Esophagus muscularis mucosa (tissue), 4 donors: ENCODE data around the gene ZNF322. TPM values are rescaled to one million over a fixed set of nuclear protein-coding genes. Genes with fewer than 3 reads are reported as not detected.

ENCODE experiments used
- DNase-seq: peaks from one replicate; pipeline ENCODE4 v3.0.0-alpha.2; 2017; ENCODE audit errors: extremely low spot score
- H3K27ac ChIP-seq, 4 donors: fragments of 200-600 bp; sonication (generic); replicated peaks in 1 of 4; 1 replicate in 3 of 4; 2 replicates in 1 of 4; pipeline ENCODE4 v1.5.1; 2016 to 2019; ENCODE audit warnings: mild to moderate bottlenecking in 1 of 4
- H3K27me3 ChIP-seq, 4 donors: fragments of 200-600 bp; sonication (generic); one replicate each; pipeline versions ENCODE4 v1.5.1 to v1.6.0; 2016 to 2019
- H3K36me3 ChIP-seq, 4 donors: fragments of 200-600 bp; sonication (generic); one replicate each; pipeline ENCODE4 v1.5.1; 2016 to 2019
- H3K4me1 ChIP-seq, 4 donors: fragments of 200-600 bp; sonication (generic); one replicate each; pipeline ENCODE4 v1.5.1; 2016 to 2019
- H3K4me3 ChIP-seq, 4 donors: fragments of 200-600 bp; sonication (generic); 1 replicate in 2 of 4; 2 replicates in 2 of 4; pipeline ENCODE4 v1.5.1; 2016 to 2019; ENCODE audit warnings: mild to moderate bottlenecking in 4 of 4, moderate library complexity in 1 of 4
- H3K9me3 ChIP-seq, 4 donors: fragments of 200-600 bp; sonication (generic); 1 replicate in 3 of 4; 2 replicates in 1 of 4; pipeline ENCODE4 v1.5.1; 2016 to 2019
- EP300 ChIP-seq: sonication (generic); formaldehyde crosslinking; IDR thresholded peaks from one replicate; pipeline ENCODE4 v1.6.1; 2017; ENCODE audit warnings: antibody characterized with exemption
- POLR2A ChIP-seq: fragments of 450-650 bp; IDR thresholded peaks from one replicate; pipeline ENCODE4 v1.6.1; 2017; ENCODE audit warnings: antibody characterized with exemption, moderate library complexity, mild to moderate bottlenecking, low read depth
- POLR2AphosphoS5 ChIP-seq, 2 donors: sonication (generic); formaldehyde crosslinking; IDR thresholded peaks; one replicate each; pipeline ENCODE4 v1.6.1; 2017; ENCODE audit warnings: antibody characterized with exemption in 2 of 2
- WGBS: methylation state at CpG from one replicate; pipeline ENCODE4 v1.1.5; 2018; 5-methylcytosine and 5-hydroxymethylcytosine counted together
- intact Hi-C: fragments of 100-400 bp; cut with DNase I; formaldehyde crosslinking; loops from one replicate; pipeline ENCODE4 v1.15.1; 2023
- total RNA-seq, 4 donors: library from RNA; depleted of rRNA; stranded (reverse); fragments of >200 nt; gene quantifications; one replicate each; pipeline versions ENCODE4 v1.1.0 to v1.2.1, GENCODE V29; 2016
- TF ChIP-seq, protein P1 (sequence below), 3 experiments: fragments of 200-600 bp in 2 of 3; fragments of 450-650 bp in 1 of 3; sonication (generic) in 2 of 3; IDR thresholded peaks; one replicate each; pipeline ENCODE4 v1.5.1; 2017 to 2019; ENCODE audit warnings: antibody characterized with exemption in 3 of 3, mild to moderate bottlenecking in 2 of 3, moderate library complexity in 1 of 3

Gene ZNF322
- total RNA-seq, 4 donors from 2014 or later = 14.7 to 22.9 (median 17.4) TPM

DNA sequence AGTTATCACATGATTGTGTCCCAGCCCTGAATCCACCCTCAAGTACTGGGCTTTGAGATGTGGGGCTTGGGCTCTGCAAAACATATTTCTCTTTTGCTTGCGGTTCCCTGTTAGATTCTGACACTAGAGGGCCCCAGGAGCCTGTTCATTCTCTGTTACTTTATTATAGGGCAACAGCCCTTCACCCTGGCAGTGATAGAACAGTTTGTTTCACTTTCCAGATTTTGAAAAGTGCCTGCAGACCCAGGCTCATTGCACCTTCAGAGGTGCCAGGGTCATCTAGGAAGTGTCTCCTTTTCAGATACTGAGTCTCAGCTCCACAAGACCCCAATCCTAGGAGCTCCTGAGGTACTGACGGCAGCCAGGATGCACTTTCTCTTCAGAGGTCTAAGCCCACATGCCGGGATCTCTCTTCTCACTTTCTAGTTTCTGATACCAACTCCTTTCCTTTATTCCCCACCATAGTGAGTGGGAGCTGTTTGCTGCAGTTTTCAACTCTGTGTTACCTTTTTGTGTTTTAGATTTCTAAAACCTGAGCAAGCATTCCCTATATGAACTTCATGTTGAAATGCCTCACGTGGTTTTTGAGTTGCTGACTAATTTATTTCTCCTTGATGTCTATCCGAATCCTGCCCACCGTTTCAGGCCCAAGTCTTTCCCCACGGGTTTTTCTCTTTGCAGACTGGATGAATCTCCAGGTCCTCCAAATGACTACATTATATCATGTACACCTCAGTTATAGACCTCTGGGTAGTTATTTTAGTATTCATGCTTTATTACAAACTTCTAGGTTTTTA is 51.9 kb downstream of the ZNF322 start:
- Histone ChIP-seq H3K4me3 (peak overlapping the region in 3 of 4 donors; percentile 19 to 28 (median 22)), H3K27me3 (peaks cover 0 to 16% (median 0%) of the 10 kb centered on the region in 4 donors), H3K27ac (no peak overlapping the region), H3K9me3 (no peaks in the 10 kb centered on the region), H3K36me3 (no peaks in the 10 kb centered on the region), H3K4me1 (no peaks in the 10 kb centered on the region)
- TF ChIP-seq, protein P1, sequence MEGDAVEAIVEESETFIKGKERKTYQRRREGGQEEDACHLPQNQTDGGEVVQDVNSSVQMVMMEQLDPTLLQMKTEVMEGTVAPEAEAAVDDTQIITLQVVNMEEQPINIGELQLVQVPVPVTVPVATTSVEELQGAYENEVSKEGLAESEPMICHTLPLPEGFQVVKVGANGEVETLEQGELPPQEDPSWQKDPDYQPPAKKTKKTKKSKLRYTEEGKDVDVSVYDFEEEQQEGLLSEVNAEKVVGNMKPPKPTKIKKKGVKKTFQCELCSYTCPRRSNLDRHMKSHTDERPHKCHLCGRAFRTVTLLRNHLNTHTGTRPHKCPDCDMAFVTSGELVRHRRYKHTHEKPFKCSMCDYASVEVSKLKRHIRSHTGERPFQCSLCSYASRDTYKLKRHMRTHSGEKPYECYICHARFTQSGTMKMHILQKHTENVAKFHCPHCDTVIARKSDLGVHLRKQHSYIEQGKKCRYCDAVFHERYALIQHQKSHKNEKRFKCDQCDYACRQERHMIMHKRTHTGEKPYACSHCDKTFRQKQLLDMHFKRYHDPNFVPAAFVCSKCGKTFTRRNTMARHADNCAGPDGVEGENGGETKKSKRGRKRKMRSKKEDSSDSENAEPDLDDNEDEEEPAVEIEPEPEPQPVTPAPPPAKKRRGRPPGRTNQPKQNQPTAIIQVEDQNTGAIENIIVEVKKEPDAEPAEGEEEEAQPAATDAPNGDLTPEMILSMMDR (IDR thresholded peaks at IDR 0.05) = peak; percentile 29 to 60 (median 38)
- no peak for TF ChIP-seq EP300
- no peak for TF ChIP-seq POLR2AphosphoS5 (IDR thresholded peaks at IDR 0.05)
- no peak for TF ChIP-seq POLR2A
- WGBS = 57% methylated on average over 7 of the region's 7 CpGs
- intact Hi-C loops = loop anchor here (5.0 kb wide), 1 partner anchor 470 kb away; no protein-coding TSS in a partner anchor
- no peak for DNase-seq

GRCh38 chr6:26604797-26605196 is 54.7 kb downstream of the ZNF322 start:
- Histone ChIP-seq H3K9me3 (no peaks in the 10 kb centered on the region), H3K4me3 (no peak overlapping the region), H3K27me3 (no peaks in the 10 kb centered on the region), H3K27ac (no peak overlapping the region), H3K4me1 (no peaks in the 10 kb centered on the region), H3K36me3 (peaks cover 0 to 8% (median 4%) of the 10 kb centered on the region in 4 donors)
- intact Hi-C loops = loop anchor here (5.0 kb wide), 1 partner anchor 473 kb away; no protein-coding TSS in a partner anchor
- no peak for DNase-seq
- WGBS = 78% methylated on average over 3 of the region's 3 CpGs
- TF ChIP-seq POLR2A (no peak), EP300 (no peak), POLR2AphosphoS5 (IDR thresholded peaks at IDR 0.05) (no peak)
- TF ChIP-seq, protein P1 (IDR thresholded peaks at IDR 0.05) = no peak

GRCh38 chr6:26604026-26604425 is 55.5 kb downstream of the ZNF322 start:
- no peaks in the 10 kb centered on the region for H3K9me3 ChIP-seq
- no peak overlapping the region for H3K27ac ChIP-seq
- no peak for DNase-seq
- no peaks in the 10 kb centered on the region for H3K4me1 ChIP-seq
- no peak overlapping the region for H3K4me3 ChIP-seq
- WGBS = 72% methylated on average over 3 of the region's 3 CpGs
- intact Hi-C loops = no loop called here
- H3K27me3 ChIP-seq = no peaks in the 10 kb centered on the region
- TF ChIP-seq POLR2AphosphoS5 (IDR thresholded peaks at IDR 0.05) (no peak), POLR2A (no peak)
- TF ChIP-seq, protein P1 (IDR thresholded peaks at IDR 0.05) = no peak
- H3K36me3 ChIP-seq = peaks cover 0 to 16% (median 12%) of the 10 kb centered on the region in 4 donors

GRCh38 chr6:26602262-26602661 is 57.3 kb downstream of the ZNF322 start:
- H3K36me3 ChIP-seq = peaks cover 8 to 29% (median 24%) of the 10 kb centered on the region in 4 donors
- intact Hi-C loops = no loop called here
- H3K9me3 ChIP-seq = no peaks in the 10 kb centered on the region
- peaks cover 7 to 16% (median 11%) of the 10 kb centered on the region in 4 donors for H3K4me1 ChIP-seq
- H3K27ac ChIP-seq = no peak overlapping the region
- 85% methylated on average over 3 of the region's 3 CpGs for WGBS
- no peak for TF ChIP-seq POLR2A
- TF ChIP-seq, protein P1 (IDR thresholded peaks at IDR 0.05) = no peak
- TF ChIP-seq EP300 = no peak
- TF ChIP-seq POLR2AphosphoS5 (IDR thresholded peaks at IDR 0.05) = no peak
- no peak for DNase-seq
- no peaks in the 10 kb centered on the region for H3K27me3 ChIP-seq
- H3K4me3 ChIP-seq = no peak overlapping the region
